Heart right ventricle (tissue), 16 donors: ENCODE measurements around the gene NDUFC2. TPM values are rescaled to one million over a fixed set of nuclear protein-coding genes. Genes with fewer than 3 reads are reported as not detected.
"Not testable (repeated sequence)": the region's sequence is repeated elsewhere in the genome, so short reads cannot be mapped to it uniquely, and the experiment has no call there.

ENCODE experiments used
- ATAC-seq, 8 donors: fragments of 200-7000 bp; cut with Tn5 transposase; one replicate each; pipeline ENCODE4 v1.9.1; 2020; ENCODE audit warnings: mild to moderate bottlenecking in 8 of 8, moderate library complexity in 8 of 8, moderate number of reproducible peaks in 1 of 8
- DNase-seq, 2 donors: peaks; one replicate each; pipeline ENCODE4 v3.0.0-alpha.2; 2020
- H3K27ac ChIP-seq, 10 donors: fragments of 200-600 bp; sonication (generic) in 2 of 10; one replicate each; pipeline versions ENCODE4 v1.5.0 to v1.8.0; 2020 to 2022; ENCODE audit warnings: mild to moderate bottlenecking in 3 of 10
- H3K27me3 ChIP-seq, 7 donors: fragments of 200-600 bp; one replicate each; pipeline ENCODE4 v1.8.0; 2021 to 2022; ENCODE audit warnings: mild to moderate bottlenecking in 2 of 7
- H3K36me3 ChIP-seq, 9 donors: fragments of 200-600 bp; sonication (generic) in 1 of 9; one replicate each; pipeline versions ENCODE4 v1.5.0 to v1.8.0; 2020 to 2022; ENCODE audit warnings: mild to moderate bottlenecking in 2 of 9
- H3K4me1 ChIP-seq, 9 donors: fragments of 200-600 bp; sonication (generic) in 1 of 9; one replicate each; pipeline versions ENCODE4 v1.5.0 to v1.8.0; 2020 to 2022; ENCODE audit warnings: mild to moderate bottlenecking in 4 of 9
- H3K4me3 ChIP-seq, 10 donors: fragments of 200-600 bp; sonication (generic) in 2 of 10; one replicate each; pipeline versions ENCODE4 v1.5.0 to v1.8.0; 2020 to 2022; ENCODE audit warnings: mild to moderate bottlenecking in 7 of 10, moderate library complexity in 2 of 10
- H3K9me3 ChIP-seq, 11 donors: fragments of 200-600 bp in 10 of 11; sonication (generic) in 2 of 11; one replicate each; pipeline versions ENCODE4 v1.5.0 to v1.8.0; 2013 to 2022; ENCODE audit warnings: mild to moderate bottlenecking in 2 of 11, control low read depth in 1 of 11, moderate library complexity in 1 of 11
- WGBS, 2 donors: extraction: QIAGEN DNeasy Blood & Tissue Kit; methylation state at CpG; one replicate each; pipeline ENCODE4 v1.1.7; 2013; ENCODE audit warnings: inconsistent platforms in 1 of 2; 5-methylcytosine and 5-hydroxymethylcytosine counted together
- intact Hi-C, 10 donors: fragments of 100-400 bp; cut with DNase I; formaldehyde crosslinking; loops; one replicate each; pipeline versions ENCODE4 v1.11.1 to v1.14.2; 2022
- polyA plus RNA-seq, 2 donors: library from polyadenylated mRNA; stranded (reverse); fragments of 200-250 nt; gene quantifications; one replicate each; pipeline ENCODE4 v1.2.3, GENCODE V29; 2013
- total RNA-seq, 10 donors: library from RNA; stranded (reverse); fragmentation: NEBNext Ultra II Directional in 3 of 10; extraction: Animal tissue kit (Norgen Biotek cat#: 25700) in 3 of 10; gene quantifications; one replicate each; pipeline versions ENCODE4 v1.2.1 to v1.2.4, GENCODE V29; 2021 to 2023
- TF ChIP-seq, protein P1 (sequence below), 9 donors: fragments of 200-600 bp; sonication (generic) in 2 of 9; IDR thresholded peaks; one replicate each; pipeline versions ENCODE4 v1.5.0 to v1.8.0; 2021 to 2022; ENCODE audit warnings: antibody characterized with exemption in 9 of 9, mild to moderate bottlenecking in 5 of 9, moderate library complexity in 1 of 9
- donor health status: Arrhythmogenic right ventricular cardiomyopathy.
- donor health status: ischemic (EF 13 %, LVEDD 7.1; RV severe dilation, severe dysfunction).
- donor health status: healthy with polysubstance abuse.
- donor health status: DM: no; HTN: yes; CAD: no.
- donor health status: DM: no; HTN: no; CAD: no.
- donor health status: ischemic (EF 25% LVEDD 6.9; RV normal size, moderate dysfunction).
- donor health status: ischemic (EF 25% LVEDD 5.7; RV mildly dilated, moderate dysfunction).
- donor health status: healthy.
- donor health status: DM: yes; HTN: yes; CAD: no.
- donor health status: Ischemic cardiomyopathy.
- donor health status: ischemic (EF 35%, LVEDD 5.7; RV mildly dilated, moderate dysfunction).
- donor health status: nonischemic (EF 11% LVEDD 7.7; RV severe dilation, severe dysfunction).
- donor health status: DM: yes; HTN: yes; CAD: no.
- donor health status: PGD.
- donor health status: ischemic (EF 29% LVEDD 5.4; RV normal size, mild dysfunction).
- donor health status: nonischemic (EF 23%, LVEDD 6.1; RV moderate dilation, normal function).

Gene NDUFC2
- total and polyA plus RNA-seq, 12 donors: 69.7 to 400 (median 275) TPM

DNA sequence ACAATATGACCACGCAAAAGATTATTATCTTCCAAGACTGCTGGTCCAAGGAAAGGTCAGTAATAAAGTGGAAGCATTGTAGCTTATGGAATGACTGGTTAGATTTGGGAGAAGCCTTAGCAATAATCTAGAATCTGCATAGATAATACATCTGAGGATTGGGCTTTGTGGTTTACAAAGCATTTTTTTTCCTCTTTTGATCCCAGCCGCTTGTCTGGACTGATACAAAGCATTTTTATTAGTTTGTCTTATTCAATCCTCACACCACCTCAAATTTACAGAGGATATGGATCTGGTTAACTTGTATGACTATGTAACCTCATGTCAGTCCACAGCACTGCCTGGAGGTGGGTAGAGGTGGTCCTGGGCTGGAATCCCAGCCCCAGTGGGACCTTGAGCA is 17.0 kb downstream of the NDUFC2 start:
- intact Hi-C loops: no loop called here

GRCh38 chr11:78061921-78062311 is 17.7 kb downstream of the NDUFC2 start:
- TF ChIP-seq, protein P1, sequence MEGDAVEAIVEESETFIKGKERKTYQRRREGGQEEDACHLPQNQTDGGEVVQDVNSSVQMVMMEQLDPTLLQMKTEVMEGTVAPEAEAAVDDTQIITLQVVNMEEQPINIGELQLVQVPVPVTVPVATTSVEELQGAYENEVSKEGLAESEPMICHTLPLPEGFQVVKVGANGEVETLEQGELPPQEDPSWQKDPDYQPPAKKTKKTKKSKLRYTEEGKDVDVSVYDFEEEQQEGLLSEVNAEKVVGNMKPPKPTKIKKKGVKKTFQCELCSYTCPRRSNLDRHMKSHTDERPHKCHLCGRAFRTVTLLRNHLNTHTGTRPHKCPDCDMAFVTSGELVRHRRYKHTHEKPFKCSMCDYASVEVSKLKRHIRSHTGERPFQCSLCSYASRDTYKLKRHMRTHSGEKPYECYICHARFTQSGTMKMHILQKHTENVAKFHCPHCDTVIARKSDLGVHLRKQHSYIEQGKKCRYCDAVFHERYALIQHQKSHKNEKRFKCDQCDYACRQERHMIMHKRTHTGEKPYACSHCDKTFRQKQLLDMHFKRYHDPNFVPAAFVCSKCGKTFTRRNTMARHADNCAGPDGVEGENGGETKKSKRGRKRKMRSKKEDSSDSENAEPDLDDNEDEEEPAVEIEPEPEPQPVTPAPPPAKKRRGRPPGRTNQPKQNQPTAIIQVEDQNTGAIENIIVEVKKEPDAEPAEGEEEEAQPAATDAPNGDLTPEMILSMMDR (IDR thresholded peaks at IDR 0.05): no peak
- Histone ChIP-seq H3K4me3 (no peak overlapping the region), H3K27ac (peak overlapping the region in 1 of 10 donors; percentile 51), H3K36me3 (peaks cover 0 to 2% (median 0%) of the 10 kb centered on the region in 9 donors), H3K27me3 (no peaks in the 10 kb centered on the region), H3K9me3 (no peaks in the 10 kb centered on the region), H3K4me1 (peaks cover 0 to 16% (median 3%) of the 10 kb centered on the region in 9 donors)
- intact Hi-C loops: no loop called here
- ATAC-seq (peak in 2 of 8 donors; percentile 2 to 23), DNase-seq (no peak)
- 34 to 55% methylated on average over 3 to 4 of the region's 4 CpGs for WGBS, 2 donors

More for the DNA sequence above, 17.0 kb downstream of the NDUFC2 start:
- WGBS, 2 donors: 77 to 83% methylated on average over 2 of the region's 2 CpGs
- H3K9me3 ChIP-seq: no peaks in the 10 kb centered on the region
- H3K36me3 ChIP-seq: peaks cover 0 to 10% (median 0%) of the 10 kb centered on the region in 9 donors
- no peak overlapping the region for H3K4me3 ChIP-seq
- H3K4me1 ChIP-seq: peaks cover 0 to 16% (median 3%) of the 10 kb centered on the region in 9 donors
- no peak overlapping the region for H3K27ac ChIP-seq
- ATAC-seq (no peak), DNase-seq (no peak)
- no peaks in the 10 kb centered on the region for H3K27me3 ChIP-seq
- TF ChIP-seq, protein P1 (IDR thresholded peaks at IDR 0.05): no peak

DNA sequence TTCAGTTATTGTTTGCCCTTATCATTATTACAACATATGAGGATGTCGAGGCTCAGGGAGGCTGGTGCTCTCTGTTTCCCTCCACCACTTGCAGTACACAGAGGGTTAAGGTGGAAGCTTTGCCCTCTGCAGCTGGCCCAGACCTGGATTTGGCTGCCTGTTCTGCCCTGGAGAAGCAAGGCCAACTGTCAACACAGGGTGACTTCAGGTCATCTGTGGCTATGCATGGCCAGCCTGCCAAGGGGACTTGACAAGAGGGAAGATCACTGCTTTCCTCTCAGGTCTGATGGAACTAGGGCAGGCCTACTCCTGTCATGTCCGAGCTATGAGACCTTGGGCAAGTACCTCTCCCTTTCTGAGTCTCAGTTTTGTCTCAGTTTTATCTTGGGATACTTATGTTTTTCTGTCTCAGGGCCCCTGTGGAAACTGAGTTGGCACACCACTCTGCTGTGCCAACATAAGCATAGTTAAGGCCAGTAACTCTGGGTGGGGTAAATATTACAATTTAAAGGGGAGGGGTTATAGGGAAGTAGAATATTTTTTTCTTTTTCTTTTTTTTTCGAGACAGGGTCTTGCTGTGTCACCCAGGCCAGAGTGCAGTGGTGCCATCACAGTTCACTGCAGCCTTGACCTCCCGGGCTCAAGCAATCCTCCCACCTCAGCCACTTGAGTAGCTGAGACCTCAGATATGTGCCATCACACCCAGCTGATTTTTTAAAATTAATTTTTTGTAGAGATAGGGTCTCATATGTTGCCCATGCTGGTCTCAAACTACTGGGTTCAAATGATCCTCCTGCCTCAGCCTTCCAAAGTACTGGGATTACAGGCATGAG is 18.4 kb downstream of the NDUFC2 start:
- H3K9me3 ChIP-seq: no peaks in the 10 kb centered on the region
- no peak overlapping the region for H3K4me3 ChIP-seq
- ATAC-seq: peak; percentile 82 to 98 (median 91)
- no peaks in the 10 kb centered on the region for H3K36me3 ChIP-seq
- peaks cover 0 to 16% (median 3%) of the 10 kb centered on the region in 9 donors for H3K4me1 ChIP-seq
- DNase-seq: peak; percentile 57 to 71
- peak overlapping the region in 5 of 10 donors; percentile 19 to 57 (median 51) for H3K27ac ChIP-seq
- TF ChIP-seq, protein P1 (IDR thresholded peaks at IDR 0.05): no peak
- no peaks in the 10 kb centered on the region for H3K27me3 ChIP-seq
- WGBS, 2 donors: 49 to 58% methylated on average over 4 of the region's 4 CpGs
- intact Hi-C loops: no loop called here

GRCh38 chr11:78060533-78060932 is 19.1 kb downstream of the NDUFC2 start:
- WGBS, 2 donors: 86 to 90% methylated on average over 8 of the region's 8 CpGs
- ATAC-seq (no peak), DNase-seq (no peak)
- no peak overlapping the region for H3K4me3 ChIP-seq
- intact Hi-C loops: no loop called here
- no peak overlapping the region for H3K27ac ChIP-seq
- TF ChIP-seq, protein P1 (IDR thresholded peaks at IDR 0.05): no peak
- no peaks in the 10 kb centered on the region for H3K9me3 ChIP-seq
- no peaks in the 10 kb centered on the region for H3K27me3 ChIP-seq
- no peaks in the 10 kb centered on the region for H3K36me3 ChIP-seq
- peaks cover 0 to 16% (median 3%) of the 10 kb centered on the region in 9 donors for H3K4me1 ChIP-seq

- H3K27ac ChIP-seq, DNase-seq, H3K36me3 ChIP-seq, H3K27me3 ChIP-seq, intact Hi-C loops, H3K9me3 ChIP-seq, ATAC-seq, H3K4me3 ChIP-seq: not testable (repeated sequence)
- 83 to 87% methylated on average over 9 of the region's 9 CpGs for WGBS, 2 donors
- H3K4me1 ChIP-seq: peaks cover 0 to 16% (median 3%) of the 10 kb centered on the region in 9 donors
Measured at GRCh38 chr11:78059749-78060328, 19.8 kb downstream of the NDUFC2 start.
